Measurements from ENCODE around the gene CCSER1. TPM values are rescaled to one million over a fixed set of nuclear protein-coding genes. Genes with fewer than 3 reads are reported as not detected.
A peak's percentile ranks its signal among the peaks of the same experiment; 100 is the strongest.

Gene CCSER1
- total and polyA plus RNA-seq, 2 donors (not counting 1 experiment from before 2014, with no cell fraction given): under 0.01 TPM; not detected in 1

DNA sequence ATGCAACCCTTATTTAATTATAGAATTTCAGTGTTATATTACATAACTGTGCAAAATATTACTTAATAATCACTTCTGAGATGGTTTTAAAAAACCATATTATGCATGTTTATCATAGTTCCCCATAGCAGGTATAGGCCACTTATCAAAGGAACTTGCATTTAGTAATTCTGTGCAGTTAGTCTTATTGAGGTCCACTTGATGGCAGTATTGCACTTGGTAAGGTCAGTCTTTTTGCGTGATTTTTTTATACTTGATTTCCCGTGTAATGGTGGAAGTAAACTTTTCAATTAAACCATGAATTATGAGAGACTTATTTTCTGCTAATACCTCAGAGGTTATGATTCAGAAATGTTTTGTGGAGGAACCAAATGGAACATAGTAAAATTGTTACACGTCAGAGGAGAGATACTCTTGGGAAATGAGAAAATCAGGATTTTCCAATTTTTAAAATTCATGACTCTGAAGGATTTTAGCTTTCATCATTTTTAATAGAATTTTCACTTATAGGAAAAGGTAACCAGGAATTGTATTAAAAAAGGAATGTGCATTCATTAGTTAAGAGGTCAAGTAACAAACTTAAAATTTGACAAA is 230.0 kb downstream of the CCSER1 start:
- Histone ChIP-seq H3K36me3 (ENCODE audit: control insufficient read depth, insufficient read depth, low read length) (no peaks in the 10 kb centered on the region), H3K79me2 (ENCODE audit: control insufficient read depth, insufficient read depth, low read length) (no peaks in the 10 kb centered on the region), H3K27ac (ENCODE audit: insufficient read depth, low read length) (no peak overlapping the region), H3K9me3 (ENCODE audit: control insufficient read depth, insufficient read depth, low read depth, low read length) (no peaks in the 10 kb centered on the region), H3K27me3 (ENCODE audit: control insufficient read depth, insufficient read depth, low read length) (no peaks in the 10 kb centered on the region), H3K4me2 (ENCODE audit: extremely low read depth, insufficient read depth, low read length) (no peak overlapping the region), H3K4me3 (replicated peaks in 1 of 4; ENCODE audit: control extremely low read depth in 1 of 4, insufficient read depth in 1 of 4, low read depth in 3 of 4, low read length in 4 of 4) (no peak overlapping the region), H3K9ac (ENCODE audit: insufficient read depth, low read length) (no peak overlapping the region), H2AFZ (ENCODE audit: low read length) (no peak overlapping the region), H4K20me1 (ENCODE audit: control insufficient read depth, extremely low read depth, insufficient read depth, low read length) (no peaks in the 10 kb centered on the region), H3K4me1 (ENCODE audit: control insufficient read depth, extremely low read depth, insufficient read depth, low read length) (no peaks in the 10 kb centered on the region)
- TF ChIP-seq EZH2 (IDR thresholded peaks at IDR 0.05; ENCODE audit: low read length, missing control alignments) (no peak), CTCF (conservative IDR thresholded peaks at IDR 0.05 in 1 of 2, IDR thresholded peaks at IDR 0.05 in 1 of 2; ENCODE audit: low read depth in 1 of 2, low read length in 2 of 2) (peak; percentile 44 to 74)
- DNase-seq (ENCODE audit: low read depth in 2 of 2): peak; percentile 67 to 89

- Histone ChIP-seq H3K79me2 (ENCODE audit: control insufficient read depth, insufficient read depth, low read length) (no peaks in the 10 kb centered on the region), H3K9me3 (ENCODE audit: control insufficient read depth, insufficient read depth, low read depth, low read length) (no peaks in the 10 kb centered on the region), H3K27ac (ENCODE audit: insufficient read depth, low read length) (no peak overlapping the region), H3K4me1 (ENCODE audit: control insufficient read depth, extremely low read depth, insufficient read depth, low read length) (no peaks in the 10 kb centered on the region), H2AFZ (ENCODE audit: low read length) (no peak overlapping the region), H3K36me3 (ENCODE audit: control insufficient read depth, insufficient read depth, low read length) (no peaks in the 10 kb centered on the region), H3K4me3 (replicated peaks in 1 of 4; ENCODE audit: control extremely low read depth in 1 of 4, insufficient read depth in 1 of 4, low read depth in 3 of 4, low read length in 4 of 4) (no peak overlapping the region), H3K4me2 (ENCODE audit: extremely low read depth, insufficient read depth, low read length) (no peak overlapping the region), H3K27me3 (ENCODE audit: control insufficient read depth, insufficient read depth, low read length) (no peaks in the 10 kb centered on the region), H3K9ac (ENCODE audit: insufficient read depth, low read length) (no peak overlapping the region), H4K20me1 (ENCODE audit: control insufficient read depth, extremely low read depth, insufficient read depth, low read length) (no peaks in the 10 kb centered on the region)
- no peak for DNase-seq (ENCODE audit: low read depth in 2 of 2)
- no peak for TF ChIP-seq EZH2 (IDR thresholded peaks at IDR 0.05; ENCODE audit: low read length, missing control alignments)
- no peak for TF ChIP-seq CTCF (conservative IDR thresholded peaks at IDR 0.05 in 1 of 2, IDR thresholded peaks at IDR 0.05 in 1 of 2; ENCODE audit: low read depth in 1 of 2, low read length in 2 of 2)
Measured at GRCh38 chr4:90375081-90375480, 247.9 kb downstream of the CCSER1 start.

GRCh38 chr4:90393215-90393614 is 266.0 kb downstream of the CCSER1 start:
- Histone ChIP-seq H3K4me1 (ENCODE audit: control insufficient read depth, extremely low read depth, insufficient read depth, low read length) (no peaks in the 10 kb centered on the region), H3K36me3 (ENCODE audit: control insufficient read depth, insufficient read depth, low read length) (no peaks in the 10 kb centered on the region), H3K4me3 (replicated peaks in 1 of 4; ENCODE audit: control extremely low read depth in 1 of 4, insufficient read depth in 1 of 4, low read depth in 3 of 4, low read length in 4 of 4) (no peak overlapping the region), H3K9me3 (ENCODE audit: control insufficient read depth, insufficient read depth, low read depth, low read length) (no peaks in the 10 kb centered on the region), H3K79me2 (ENCODE audit: control insufficient read depth, insufficient read depth, low read length) (no peaks in the 10 kb centered on the region), H3K4me2 (ENCODE audit: extremely low read depth, insufficient read depth, low read length) (no peak overlapping the region), H2AFZ (ENCODE audit: low read length) (no peak overlapping the region), H3K9ac (ENCODE audit: insufficient read depth, low read length) (no peak overlapping the region), H3K27ac (ENCODE audit: insufficient read depth, low read length) (no peak overlapping the region), H3K27me3 (ENCODE audit: control insufficient read depth, insufficient read depth, low read length) (no peaks in the 10 kb centered on the region), H4K20me1 (ENCODE audit: control insufficient read depth, extremely low read depth, insufficient read depth, low read length) (no peaks in the 10 kb centered on the region)
- DNase-seq (ENCODE audit: low read depth in 2 of 2): no peak
- no peak for TF ChIP-seq CTCF (conservative IDR thresholded peaks at IDR 0.05 in 1 of 2, IDR thresholded peaks at IDR 0.05 in 1 of 2; ENCODE audit: low read depth in 1 of 2, low read length in 2 of 2)
- TF ChIP-seq EZH2 (IDR thresholded peaks at IDR 0.05; ENCODE audit: low read length, missing control alignments): no peak

Data from fibroblast of lung (primary cell).